Measurements from ENCODE around the gene MYO1D. TPM values are rescaled to one million over a fixed set of nuclear protein-coding genes. Genes with fewer than 3 reads are reported as not detected.

The MYO1D gene
- total and polyA plus RNA-seq, 2 donors (not counting 3 experiments of a cell fraction or from before 2014, with no cell fraction given) = 37.8 to 85.5 TPM

GRCh38 chr17:32497431-32498205, 379.3 kb downstream of the MYO1D start:
- no peak for TF ChIP-seq MAX (IDR thresholded peaks at IDR 0.05; ENCODE audit: insufficient read depth, insufficient read length)
- no peak for TF ChIP-seq JUN (IDR thresholded peaks at IDR 0.05; ENCODE audit: borderline replicate concordance, insufficient read depth, insufficient read length, low read depth)
- TF ChIP-seq POLR2AphosphoS5 (IDR thresholded peaks at IDR 0.05; ENCODE audit: insufficient read depth, low read depth, low read length) = no peak
- TF ChIP-seq GATA2 (IDR thresholded peaks at IDR 0.05; ENCODE audit: insufficient read depth, insufficient read length, low read depth, low read length) = no peak
- TF ChIP-seq POLR2A (IDR thresholded peaks at IDR 0.05; ENCODE audit: low read depth, low read length) = no peak
- TF ChIP-seq EZH2 (IDR thresholded peaks at IDR 0.05; ENCODE audit: borderline replicate concordance, low read depth, low read length, severe bottlenecking) = no peak
- TF ChIP-seq FOS (IDR thresholded peaks at IDR 0.05; ENCODE audit: borderline replicate concordance, insufficient read depth, low read length) = no peak
- no peak for TF ChIP-seq CTCF (IDR thresholded peaks at IDR 0.05; ENCODE audit: extremely low read depth in 1 of 2, insufficient read depth in 1 of 2, low read depth in 1 of 2, low read length in 2 of 2)
- TF ChIP-seq MYC (IDR thresholded peaks at IDR 0.05; ENCODE audit: low read depth, low read length) = no peak
- POLR2A ChIA-PET = no interaction called here
- Histone ChIP-seq H2AFZ (ENCODE audit: low read depth, low read length) (no peak overlapping the region), H3K9ac (replicated peaks; ENCODE audit: extremely low read depth, insufficient read depth, low read length) (no peak overlapping the region), H3K4me1 (ENCODE audit: control insufficient read depth, extremely low read depth, insufficient read depth, low read length) (no peaks in the 10 kb centered on the region), H3K9me3 (replicated peaks; ENCODE audit: control insufficient read depth, insufficient read depth, low read length) (no peaks in the 10 kb centered on the region), H3K4me2 (ENCODE audit: insufficient read depth, low read length) (no peak overlapping the region), H3K4me3 (replicated peaks in 1 of 3; ENCODE audit: insufficient read depth in 1 of 3, low read depth in 1 of 3, low read length in 3 of 3) (no peak overlapping the region), H3K27ac (ENCODE audit: insufficient read depth, low read depth, low read length) (no peak overlapping the region), H3K79me2 (ENCODE audit: control insufficient read depth, insufficient read depth, low read length) (no peaks in the 10 kb centered on the region), H3K9me1 (replicated peaks; ENCODE audit: control insufficient read depth, extremely low read depth, insufficient read depth, low read length) (no peaks in the 10 kb centered on the region), H3K36me3 (ENCODE audit: control insufficient read depth in 2 of 2, extremely low read depth in 1 of 2, insufficient read depth in 2 of 2, low read length in 2 of 2) (no peaks in the 10 kb centered on the region), H3K27me3 (ENCODE audit: control insufficient read depth in 2 of 2, insufficient read depth in 2 of 2, low read length in 2 of 2) (no peaks in the 10 kb centered on the region), H4K20me1 (replicated peaks; ENCODE audit: control insufficient read depth, extremely low read depth, insufficient read depth, low read length) (no peaks in the 10 kb centered on the region)
- intact Hi-C loops (cut with micrococcal nuclease) (no loop called here), dilution Hi-C loops (cut with MboI; ENCODE audit: extremely low pct_ligation_motif_present, low sequenced_read_pairs) (no loop called here)
- FAIRE-seq (no peak), DNase-seq (ENCODE audit: low read depth, low spot score) (no peak)
- CTCF ChIA-PET = interaction anchor here (0.8 to 1.4 kb wide), 2 partner anchors 36 to 139 kb away, joined by 3 read pairs; no protein-coding TSS in a partner anchor
- BruUV-seq (replicated peaks) = no TSS peak
